NCI-H345 treated with DMSO at 0.1 percent for 48 hours (cell line): Measurements from ENCODE around the gene SLC39A7.

Experiments used
- DNase-seq: peaks from one replicate; lab custom pipeline; 2025; ENCODE audit not compliant: unreplicated experiment; lab: John Stamatoyannopoulos, UW

Gene SLC39A7

DNA sequence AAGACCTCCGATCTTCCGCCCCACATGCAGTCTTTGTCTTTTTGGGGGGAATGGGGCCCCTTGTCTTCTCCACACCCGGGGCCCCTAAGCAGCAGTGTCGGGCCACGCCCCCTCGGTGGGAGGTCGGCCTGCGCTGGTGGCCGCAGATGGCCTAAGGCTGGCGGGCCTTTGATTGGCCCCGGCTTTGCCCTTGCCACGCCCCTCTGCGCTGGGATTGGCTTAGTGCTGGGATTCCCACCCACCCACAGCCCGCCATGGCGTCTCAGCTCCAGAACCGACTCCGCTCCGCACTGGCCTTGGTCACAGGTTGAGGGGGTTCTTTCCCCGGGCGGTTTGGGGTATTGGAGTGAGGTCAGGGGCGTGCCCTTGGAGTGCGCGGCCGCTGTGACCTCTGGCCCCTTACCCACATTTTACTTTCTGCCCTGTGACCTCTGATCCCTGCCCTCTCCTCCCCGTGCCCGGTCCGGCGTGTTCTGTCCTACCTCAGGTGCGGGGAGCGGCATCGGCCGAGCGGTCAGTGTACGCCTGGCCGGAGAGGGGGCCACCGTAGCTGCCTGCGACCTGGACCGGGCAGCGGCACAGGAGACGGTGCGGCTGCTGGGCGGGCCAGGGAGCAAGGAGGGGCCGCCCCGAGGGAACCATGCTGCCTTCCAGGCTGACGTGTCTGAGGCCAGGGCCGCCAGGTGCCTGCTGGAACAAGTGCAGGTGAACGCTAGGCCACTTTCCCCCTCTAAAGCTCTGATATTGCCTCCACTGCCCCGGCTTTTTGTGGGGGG is 3.9 kb downstream of the SLC39A7 start, which contains the start of gene HSD17B8:
TSS of gene HSD17B8 (plus strand) at position 241 of the 776 bp plus-strand sequence. CDS start at position 255, 14 bp downstream.
- peak; percentile 70 for DNase-seq

DNA sequence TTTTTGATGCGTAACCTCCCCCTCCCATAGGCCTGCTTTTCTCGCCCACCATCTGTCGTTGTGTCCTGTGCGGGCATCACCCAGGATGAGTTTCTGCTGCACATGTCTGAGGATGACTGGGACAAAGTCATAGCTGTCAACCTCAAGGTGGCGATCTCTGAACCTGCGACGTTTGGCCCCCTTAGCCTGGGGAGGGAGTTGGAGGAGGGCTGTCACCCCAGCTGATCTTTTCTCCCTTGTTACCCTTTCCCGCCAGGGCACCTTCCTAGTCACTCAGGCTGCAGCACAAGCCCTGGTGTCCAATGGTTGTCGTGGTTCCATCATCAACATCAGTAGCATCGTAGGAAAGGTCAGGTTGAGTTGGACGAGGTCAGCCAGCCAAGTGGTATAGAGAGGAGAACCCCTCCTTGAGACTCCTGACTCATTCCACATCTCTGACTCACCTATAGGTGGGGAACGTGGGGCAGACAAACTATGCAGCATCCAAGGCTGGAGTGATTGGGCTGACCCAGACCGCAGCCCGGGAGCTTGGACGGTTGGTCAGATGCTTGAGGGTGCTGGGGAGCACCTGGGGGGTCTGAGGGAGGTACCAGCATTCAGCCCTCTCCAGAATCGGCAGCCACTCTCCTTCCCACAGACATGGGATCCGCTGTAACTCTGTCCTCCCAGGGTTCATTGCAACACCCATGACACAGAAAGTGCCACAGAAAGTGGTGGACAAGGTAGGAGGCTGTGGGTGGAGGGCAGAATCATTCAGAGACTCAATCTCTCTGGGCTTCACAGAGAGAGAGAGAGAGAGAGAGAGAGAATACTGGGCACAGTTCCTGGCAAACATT is 4.7 kb downstream of the SLC39A7 start:
- DNase-seq = no peak

DNA sequence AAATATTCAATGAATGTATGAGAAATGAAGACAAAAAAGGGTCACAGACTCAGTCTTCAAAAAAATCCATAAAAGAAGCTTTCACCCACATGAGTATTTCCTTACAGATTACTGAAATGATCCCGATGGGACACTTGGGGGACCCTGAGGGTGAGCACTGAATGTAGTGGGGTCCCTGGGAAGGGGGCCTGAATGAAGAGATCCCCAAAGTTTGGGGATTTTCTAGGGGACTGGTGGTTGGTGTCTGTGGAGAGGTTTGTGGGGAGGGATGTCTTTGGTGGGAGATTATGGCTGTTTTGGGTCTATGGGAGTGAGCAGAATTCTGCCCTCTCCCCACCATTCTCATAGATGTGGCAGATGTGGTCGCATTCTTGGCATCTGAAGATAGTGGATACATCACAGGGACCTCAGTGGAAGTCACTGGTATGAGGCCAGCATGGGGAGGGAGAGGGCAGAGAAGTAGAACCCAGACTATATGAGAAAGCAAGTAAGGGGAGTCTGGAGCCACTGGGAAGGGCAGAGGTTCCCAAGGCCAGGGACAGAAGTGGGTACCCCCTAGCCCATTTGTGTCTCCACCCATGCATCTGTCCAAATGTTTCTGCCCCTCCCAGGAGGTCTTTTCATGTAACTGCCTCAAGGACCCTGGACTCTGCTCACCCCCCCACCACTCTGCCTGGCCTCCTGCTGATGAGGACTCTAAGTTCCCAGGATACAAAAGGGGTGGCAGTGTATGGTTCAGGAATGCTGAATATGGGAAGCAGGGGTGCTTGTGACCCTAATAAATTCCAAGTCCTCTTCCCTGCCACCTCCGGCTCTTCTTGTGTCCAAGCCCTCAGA is 5.6 kb downstream of the SLC39A7 start:
- DNase-seq = no peak

DNA sequence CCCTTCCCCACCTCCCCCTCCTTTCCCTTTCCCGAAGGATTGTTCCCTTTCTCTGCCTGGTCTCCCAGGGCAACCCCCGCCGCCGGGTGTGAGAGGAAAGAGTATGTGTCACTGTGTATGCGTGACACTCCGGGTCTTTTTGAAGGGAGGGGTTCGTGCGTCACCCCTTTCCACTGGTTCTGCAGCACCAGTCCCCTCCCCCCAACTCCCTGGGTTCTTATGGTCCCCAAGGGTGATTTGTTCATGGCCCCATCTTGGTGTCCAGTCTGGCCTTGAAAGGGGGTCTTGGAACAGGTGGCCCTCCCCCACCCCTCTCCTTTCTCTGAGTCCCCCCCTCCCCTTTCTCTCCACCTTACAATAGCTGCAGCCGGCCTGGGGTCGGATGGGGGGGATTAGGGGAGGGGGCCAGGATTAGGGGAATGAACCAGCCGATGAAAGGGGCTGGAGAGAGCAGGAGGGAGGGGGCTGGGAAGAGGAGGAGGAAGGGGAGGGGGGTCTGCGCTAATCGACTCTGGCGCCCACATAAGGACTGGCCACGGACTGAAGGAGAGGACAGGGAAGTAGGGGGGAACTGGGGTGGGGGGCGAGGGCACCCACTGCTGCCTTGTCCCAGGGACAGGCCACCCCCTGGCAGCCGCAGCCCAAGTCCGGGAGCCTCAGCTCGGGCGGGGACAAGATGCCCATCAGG is 6.3 kb downstream of the SLC39A7 start:
- DNase-seq = no peak

DNA sequence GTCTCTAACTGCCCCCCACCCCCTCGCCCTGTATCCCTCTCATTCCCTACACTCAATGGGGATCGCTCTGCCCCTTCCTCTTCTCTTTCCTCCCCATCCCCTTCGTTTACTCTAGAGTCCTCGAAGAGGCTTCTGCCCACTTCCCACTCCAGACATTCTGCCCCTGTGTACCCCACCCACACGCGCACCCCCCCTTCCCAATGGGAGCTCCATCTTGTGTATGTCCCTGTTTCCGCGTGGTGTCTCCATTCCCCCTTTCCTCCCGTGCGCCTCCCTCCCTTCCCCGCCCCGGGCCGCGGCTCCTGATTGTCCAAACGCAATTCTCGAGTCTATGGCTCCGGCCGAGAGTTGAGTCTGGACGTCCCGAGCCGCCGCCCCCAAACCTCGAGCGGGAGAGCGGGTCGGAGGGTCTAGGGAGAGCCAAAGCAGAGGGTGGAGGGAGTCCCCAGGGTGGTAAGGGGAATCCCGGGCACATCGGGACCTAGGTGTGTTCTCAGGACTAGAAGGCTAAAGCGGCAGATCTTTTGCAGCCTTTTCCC is 7.0 kb downstream of the SLC39A7 start:
- DNase-seq = no peak

DNA sequence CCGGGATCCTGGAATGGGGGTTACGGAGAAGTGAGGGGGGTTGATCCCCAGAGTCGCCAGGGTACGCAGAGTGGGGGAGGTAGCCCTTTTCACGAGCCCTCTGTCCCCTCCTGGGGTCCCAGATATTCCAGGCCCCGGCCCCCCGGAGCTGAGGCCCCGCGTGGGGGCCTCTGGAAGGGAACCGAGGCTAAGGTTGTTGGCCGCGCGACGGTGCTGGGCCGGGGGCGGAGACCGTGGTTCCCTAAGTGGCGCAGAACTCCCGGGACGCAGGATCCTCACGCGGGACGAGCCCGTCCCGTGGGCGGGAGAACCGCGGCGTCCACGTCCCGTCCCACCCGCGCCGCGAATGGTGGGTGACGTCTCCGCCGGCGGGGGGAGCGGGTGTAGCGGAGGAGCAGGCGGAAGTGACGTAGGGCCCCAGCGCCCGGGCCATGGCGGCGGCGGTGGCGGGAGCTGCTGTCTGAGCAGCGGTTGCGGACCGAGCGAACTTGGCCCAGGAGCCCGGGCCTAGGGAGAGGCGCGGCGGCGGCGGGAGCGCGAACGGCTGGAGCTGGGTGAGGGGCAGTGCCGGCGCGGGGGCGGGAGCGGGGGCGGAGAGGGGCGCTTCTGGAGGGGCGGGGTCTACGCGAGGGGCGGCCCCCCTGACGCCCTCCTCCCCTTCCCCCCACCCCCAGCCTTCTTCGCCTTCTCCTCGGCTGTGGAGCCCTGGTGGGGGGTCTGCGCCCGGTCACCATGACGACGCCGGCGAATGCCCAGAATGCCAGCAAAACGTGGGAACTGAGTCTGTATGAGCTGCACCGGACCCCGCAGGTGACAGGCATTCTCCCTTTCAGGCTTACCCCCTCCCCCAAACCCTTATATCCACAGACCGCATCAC is 7.7 kb downstream of the SLC39A7 start, which contains the start of gene RING1:
TSS of gene RING1 (plus strand) at position 410 of the 877 bp plus-strand sequence. CDS start at position 733, 323 bp downstream.
- peak; percentile 44 for DNase-seq

DNA sequence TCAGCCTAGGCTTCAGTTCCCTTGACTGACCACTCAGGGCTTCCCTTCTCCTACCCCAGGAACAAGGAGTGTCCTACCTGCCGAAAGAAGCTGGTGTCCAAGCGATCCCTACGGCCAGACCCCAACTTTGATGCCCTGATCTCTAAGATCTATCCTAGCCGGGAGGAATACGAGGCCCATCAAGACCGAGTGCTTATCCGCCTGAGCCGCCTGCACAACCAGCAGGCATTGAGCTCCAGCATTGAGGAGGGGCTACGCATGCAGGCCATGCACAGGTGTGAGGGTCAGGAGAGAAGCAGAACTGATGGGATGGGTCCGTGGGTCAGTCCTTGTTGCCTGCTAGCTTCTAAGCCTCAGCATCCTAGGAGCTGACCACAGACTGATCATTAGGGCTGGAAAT is 9.2 kb downstream of the SLC39A7 start:
- DNase-seq = no peak

DNA sequence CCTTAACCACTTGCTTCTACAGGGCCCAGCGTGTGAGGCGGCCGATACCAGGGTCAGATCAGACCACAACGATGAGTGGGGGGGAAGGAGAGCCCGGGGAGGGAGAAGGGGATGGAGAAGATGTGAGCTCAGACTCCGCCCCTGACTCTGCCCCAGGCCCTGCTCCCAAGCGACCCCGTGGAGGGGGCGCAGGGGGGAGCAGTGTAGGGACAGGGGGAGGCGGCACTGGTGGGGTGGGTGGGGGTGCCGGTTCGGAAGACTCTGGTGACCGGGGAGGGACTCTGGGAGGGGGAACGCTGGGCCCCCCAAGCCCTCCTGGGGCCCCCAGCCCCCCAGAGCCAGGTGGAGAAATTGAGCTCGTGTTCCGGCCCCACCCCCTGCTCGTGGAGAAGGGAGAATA is 10.5 kb downstream of the SLC39A7 start:
- no peak for DNase-seq

DNA sequence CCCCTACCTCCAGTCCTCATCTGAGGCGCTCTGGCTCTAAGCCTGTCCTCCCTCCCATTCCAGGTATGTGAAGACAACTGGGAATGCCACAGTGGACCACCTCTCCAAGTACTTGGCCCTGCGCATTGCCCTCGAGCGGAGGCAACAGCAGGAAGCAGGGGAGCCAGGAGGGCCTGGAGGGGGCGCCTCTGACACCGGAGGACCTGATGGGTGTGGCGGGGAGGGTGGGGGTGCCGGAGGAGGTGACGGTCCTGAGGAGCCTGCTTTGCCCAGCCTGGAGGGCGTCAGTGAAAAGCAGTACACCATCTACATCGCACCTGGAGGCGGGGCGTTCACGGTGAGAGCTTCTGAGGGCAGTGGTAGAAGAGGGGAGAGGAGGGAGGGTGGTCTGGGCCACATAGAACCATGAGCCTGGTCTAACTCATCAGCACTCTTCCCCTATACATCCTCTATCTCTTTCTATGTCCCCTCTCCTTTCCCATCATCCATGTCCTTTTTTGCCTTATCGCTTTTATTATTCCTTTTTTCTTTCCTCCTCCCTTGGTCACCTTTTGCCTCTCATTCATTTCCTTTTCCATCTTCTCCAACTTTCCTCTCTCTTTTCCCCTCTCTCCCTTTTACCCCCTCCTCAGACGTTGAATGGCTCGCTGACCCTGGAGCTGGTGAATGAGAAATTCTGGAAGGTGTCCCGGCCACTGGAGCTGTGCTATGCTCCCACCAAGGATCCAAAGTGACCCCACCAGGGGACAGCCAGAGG is 11.2 kb downstream of the SLC39A7 start:
- DNase-seq = no peak

DNA sequence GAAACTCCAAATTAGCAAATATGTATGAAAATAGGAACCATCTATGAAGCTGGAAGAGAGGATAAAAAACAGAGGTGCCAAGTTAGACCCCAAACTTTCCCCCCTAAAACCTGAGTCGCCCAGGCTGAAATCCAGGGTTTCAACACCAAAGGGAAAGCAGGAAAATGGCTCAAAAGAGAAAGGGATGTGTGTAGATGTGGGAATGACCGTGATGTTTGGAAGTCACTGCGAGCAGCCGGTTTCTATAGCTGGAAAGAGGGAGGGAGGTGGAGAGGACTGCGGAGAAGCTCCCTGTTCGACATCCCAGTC is 12.1 kb downstream of the SLC39A7 start:
- DNase-seq = no peak

DNA sequence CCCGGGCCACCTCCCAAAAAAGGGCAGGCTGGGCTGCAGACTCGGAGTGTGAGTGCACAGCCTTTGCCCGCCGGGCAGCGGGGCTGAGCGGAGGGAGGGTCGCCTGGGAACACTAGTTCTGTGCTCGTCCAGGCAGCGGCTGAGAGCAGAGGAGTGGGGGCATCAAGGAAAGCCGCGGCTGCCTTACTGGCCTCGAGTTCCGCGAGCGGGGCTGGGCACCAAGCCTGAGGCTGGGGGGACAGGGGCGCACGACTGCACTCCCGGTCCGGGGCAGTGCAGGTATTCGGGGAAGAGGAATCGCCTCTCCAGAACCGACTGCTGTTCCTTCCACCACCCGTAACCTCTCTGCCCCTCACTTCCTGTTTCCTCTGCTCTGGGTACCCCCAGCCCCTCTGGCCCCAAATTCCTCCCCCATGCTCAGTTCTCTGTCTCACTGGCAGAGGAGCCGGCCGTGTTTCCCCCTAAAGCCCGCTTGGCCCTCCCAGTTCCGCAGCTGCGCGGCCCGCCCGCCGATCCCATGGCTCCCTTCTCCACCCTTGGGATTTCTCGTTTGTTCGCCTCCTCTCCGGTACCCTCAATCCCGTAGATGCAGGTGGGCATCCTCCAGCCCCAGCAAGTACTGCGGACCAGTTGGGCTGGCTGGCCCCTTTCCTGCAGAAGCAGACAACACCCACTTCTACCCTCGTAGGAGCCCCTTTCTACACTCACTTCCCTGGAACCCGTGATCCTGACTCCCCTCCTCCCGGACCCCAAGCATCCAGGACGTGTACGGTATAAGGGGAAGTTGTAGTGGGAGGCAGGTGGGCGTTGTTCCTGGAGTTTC is 12.7 kb downstream of the SLC39A7 start:
- DNase-seq = no peak

DNA sequence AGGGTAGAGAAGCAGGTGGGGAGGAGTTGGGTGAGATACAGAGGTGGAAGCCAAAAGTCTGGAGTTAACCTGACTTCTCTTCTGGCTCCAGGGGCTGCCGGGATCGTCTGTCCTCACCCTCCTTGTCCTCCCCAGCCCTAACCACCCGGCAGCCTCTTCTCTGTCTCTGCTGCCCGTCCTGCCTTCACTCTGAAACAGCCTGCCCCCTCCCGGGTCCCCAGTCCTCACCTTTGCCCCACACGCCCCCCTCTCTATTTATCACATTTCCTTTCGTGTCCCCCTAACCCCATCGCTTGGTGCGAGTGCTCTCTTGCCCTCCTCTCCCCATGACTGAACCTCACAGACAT is 13.3 kb downstream of the SLC39A7 start:
- DNase-seq = no peak

DNA sequence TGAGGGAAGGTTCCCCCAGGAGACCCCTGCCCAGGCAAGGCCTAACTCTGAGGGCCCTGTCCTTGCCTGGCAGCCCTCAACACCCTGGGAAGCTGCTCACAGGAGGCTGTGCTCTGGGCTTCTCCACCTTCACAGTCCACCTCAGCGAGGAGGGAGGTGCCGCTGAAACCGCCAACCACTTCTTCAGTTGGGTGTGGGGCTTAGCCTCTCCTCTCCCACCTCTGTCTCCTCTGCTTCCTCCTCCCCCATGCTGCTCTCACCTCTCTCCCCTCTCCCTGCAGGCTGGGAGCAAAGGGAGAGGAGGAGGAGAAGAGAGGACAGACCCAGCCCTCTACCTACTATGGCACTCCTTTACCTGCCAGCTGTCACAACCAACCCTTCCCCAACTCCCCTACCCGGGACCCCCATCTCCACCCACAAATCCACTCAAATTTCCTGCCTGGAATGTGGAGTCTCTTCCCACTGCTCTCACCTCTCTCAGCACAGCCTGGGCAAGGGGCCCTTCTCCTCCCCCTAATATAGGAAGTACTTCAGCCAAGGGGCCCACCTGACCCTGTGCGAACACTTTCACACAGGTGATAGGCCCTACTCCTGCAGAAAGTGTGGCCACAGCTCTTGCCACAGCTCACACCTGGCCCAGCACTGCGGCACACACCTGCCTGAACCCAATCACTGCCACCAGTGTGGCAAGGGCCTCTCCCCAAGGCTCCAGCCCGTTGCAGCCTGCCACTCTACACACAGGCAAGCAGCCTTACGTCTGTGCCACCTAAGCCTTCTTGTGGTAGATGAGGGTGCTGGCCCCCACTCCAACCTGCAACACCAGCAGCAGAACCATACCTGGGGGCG is 14.8 kb downstream of the SLC39A7 start:
- DNase-seq = no peak

DNA sequence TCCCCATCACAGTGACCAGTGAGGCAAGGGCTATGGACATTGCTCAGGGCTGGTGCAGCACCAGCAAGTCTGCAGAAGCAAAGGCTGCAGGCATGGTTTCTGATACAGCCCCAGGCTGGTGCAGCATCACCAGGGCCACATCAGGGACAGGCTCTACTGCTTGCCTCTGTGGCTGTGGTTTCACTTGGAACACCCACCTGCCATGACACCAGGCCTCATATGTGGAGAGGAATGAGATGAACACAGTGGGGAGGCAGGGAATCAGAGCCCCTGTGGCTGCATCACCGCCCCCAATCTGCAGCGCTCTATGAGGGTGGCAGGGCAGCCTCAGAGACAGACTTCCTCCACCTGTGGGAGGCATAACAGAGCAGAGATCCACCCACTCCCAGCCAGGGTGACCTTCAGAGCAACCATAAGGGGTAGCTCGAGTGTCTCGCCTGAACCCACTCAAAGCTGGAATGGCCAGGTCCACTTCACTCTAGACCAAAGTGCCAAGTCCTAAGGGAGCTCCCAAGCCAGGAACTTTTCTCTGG is 15.5 kb downstream of the SLC39A7 start:
- no peak for DNase-seq

DNA sequence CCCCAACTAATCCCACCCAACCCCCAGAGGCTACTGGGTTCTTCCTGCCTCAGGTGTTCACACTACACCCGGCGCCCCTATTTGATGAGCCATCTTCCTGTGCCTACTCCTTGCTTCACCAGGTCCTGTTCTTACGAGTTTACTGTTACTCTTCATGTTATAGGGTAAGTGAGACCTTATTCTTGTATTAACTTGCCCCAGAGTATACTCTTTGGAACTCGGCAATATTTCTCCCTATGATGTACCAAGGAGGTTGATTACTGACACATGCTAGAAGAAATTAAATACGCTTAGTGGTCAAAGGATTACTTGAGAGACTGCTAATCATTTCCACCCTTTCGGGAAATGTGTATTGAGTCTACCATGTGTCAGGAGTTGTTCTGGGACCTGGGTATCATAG is 16.6 kb downstream of the SLC39A7 start:
- DNase-seq = no peak

DNA sequence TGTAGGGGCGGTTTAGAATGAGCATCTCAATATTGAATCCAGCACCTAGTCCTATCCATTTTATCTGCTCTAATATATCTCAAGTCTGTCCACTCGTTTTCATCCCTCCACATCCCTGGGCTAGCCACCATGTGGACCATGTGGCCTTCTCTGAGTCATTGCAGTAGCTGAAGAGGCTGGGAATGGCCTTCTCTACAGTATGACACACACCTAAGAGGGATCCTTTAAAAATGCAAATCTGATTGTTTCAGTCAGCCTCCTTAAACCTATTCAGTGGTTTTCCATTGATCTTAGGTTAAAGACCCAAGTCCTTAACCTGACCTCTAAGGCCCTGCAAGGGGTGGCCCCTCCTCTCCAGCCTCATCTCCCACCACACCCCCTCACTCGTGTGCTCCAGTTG is 17.0 kb downstream of the SLC39A7 start:
- no peak for DNase-seq
